ENCODE results near the gene FAM78A.

FAM78A gene

GRCh38 chr9:131323629-131324028, 47.3 kb upstream of the FAM78A start:
- no peak for TF ChIP-seq CSDC2 (CRISPR knock-in tag; IDR thresholded peaks at IDR 0.05)
- TF ChIP-seq ESRRG (CRISPR knock-in tag; IDR thresholded peaks at IDR 0.05): no peak
- TF ChIP-seq, protein P1, sequence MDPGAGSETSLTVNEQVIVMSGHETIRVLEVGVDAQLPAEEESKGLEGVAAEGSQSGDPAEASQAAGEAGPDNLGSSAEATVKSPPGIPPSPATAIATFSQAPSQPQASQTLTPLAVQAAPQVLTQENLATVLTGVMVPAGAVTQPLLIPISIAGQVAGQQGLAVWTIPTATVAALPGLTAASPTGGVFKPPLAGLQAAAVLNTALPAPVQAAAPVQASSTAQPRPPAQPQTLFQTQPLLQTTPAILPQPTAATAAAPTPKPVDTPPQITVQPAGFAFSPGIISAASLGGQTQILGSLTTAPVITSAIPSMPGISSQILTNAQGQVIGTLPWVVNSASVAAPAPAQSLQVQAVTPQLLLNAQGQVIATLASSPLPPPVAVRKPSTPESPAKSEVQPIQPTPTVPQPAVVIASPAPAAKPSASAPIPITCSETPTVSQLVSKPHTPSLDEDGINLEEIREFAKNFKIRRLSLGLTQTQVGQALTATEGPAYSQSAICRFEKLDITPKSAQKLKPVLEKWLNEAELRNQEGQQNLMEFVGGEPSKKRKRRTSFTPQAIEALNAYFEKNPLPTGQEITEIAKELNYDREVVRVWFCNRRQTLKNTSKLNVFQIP (CRISPR knock-in tag; IDR thresholded peaks at IDR 0.05; ENCODE audit: borderline replicate concordance, low read depth): no peak
- TF ChIP-seq BACH2 (CRISPR knock-in tag; IDR thresholded peaks at IDR 0.05; ENCODE audit: borderline replicate concordance): no peak
- TF ChIP-seq SNAI2 (CRISPR knock-in tag; IDR thresholded peaks at IDR 0.05): no peak
- TF ChIP-seq TOX (CRISPR knock-in tag; IDR thresholded peaks at IDR 0.05; ENCODE audit: borderline replicate concordance): no peak
- TF ChIP-seq ZFP3 (CRISPR knock-in tag; IDR thresholded peaks at IDR 0.05): no peak
- TF ChIP-seq, protein P2, sequence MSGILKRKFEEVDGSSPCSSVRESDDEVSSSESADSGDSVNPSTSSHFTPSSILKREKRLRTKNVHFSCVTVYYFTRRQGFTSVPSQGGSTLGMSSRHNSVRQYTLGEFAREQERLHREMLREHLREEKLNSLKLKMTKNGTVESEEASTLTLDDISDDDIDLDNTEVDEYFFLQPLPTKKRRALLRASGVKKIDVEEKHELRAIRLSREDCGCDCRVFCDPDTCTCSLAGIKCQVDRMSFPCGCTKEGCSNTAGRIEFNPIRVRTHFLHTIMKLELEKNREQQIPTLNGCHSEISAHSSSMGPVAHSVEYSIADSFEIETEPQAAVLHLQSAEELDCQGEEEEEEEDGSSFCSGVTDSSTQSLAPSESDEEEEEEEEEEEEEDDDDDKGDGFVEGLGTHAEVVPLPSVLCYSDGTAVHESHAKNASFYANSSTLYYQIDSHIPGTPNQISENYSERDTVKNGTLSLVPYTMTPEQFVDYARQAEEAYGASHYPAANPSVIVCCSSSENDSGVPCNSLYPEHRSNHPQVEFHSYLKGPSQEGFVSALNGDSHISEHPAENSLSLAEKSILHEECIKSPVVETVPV (CRISPR knock-in tag; IDR thresholded peaks at IDR 0.05): no peak
- TF ChIP-seq ZNF565 (CRISPR knock-in tag; conservative IDR thresholded peaks at IDR 0.05; ENCODE audit: low read depth): no peak
- no peak for TF ChIP-seq PPARA (CRISPR knock-in tag; IDR thresholded peaks at IDR 0.05; ENCODE audit: borderline replicate concordance)
- TF ChIP-seq, protein P3, sequence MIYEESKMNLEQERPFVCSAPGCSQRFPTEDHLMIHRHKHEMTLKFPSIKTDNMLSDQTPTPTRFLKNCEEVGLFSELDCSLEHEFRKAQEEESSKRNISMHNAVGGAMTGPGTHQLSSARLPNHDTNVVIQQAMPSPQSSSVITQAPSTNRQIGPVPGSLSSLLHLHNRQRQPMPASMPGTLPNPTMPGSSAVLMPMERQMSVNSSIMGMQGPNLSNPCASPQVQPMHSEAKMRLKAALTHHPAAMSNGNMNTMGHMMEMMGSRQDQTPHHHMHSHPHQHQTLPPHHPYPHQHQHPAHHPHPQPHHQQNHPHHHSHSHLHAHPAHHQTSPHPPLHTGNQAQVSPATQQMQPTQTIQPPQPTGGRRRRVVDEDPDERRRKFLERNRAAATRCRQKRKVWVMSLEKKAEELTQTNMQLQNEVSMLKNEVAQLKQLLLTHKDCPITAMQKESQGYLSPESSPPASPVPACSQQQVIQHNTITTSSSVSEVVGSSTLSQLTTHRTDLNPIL (CRISPR knock-in tag; IDR thresholded peaks at IDR 0.05; ENCODE audit: low read depth): no peak
- no peak for TF ChIP-seq ZNF8 (CRISPR knock-in tag; IDR thresholded peaks at IDR 0.05)
- no peak for TF ChIP-seq ZFP30 (CRISPR knock-in tag; IDR thresholded peaks at IDR 0.05)
- TF ChIP-seq ARNTL (CRISPR knock-in tag; IDR thresholded peaks at IDR 0.05; ENCODE audit: borderline replicate concordance, low read depth): no peak
- ATAC-seq: no peak

DNA sequence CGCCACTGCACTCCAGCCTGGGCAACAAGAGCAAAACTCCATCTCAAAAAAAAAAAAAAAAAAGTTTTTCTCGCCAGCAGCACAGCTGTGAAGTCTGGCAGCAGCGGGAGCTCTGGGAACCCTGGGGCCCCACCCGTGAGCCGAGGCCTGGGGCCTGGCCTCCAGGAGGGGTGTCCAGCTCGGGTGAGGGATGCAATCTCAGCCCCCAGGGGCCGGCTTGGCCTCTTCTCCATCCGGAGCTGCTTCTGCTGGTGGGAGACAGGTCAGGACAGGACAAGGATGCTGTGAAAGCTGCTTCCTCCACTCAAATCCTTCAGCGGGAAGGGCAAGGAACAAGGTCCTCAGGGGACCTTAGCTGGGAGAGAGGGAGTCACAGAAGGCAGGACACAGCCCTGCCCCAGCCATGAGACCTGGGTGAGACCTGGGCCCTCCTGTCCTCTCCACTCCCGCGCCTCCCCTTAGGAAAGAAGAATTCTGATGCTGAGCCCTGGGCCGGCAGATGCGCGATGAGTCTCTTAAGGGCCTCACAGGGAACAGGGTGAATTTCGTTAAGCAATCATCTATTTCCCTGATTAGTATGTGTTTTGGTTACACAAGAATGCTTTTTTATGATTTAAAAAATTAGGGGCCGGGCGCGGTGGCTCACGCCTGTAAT, 43.8 kb upstream of the FAM78A start:
- no peak for ATAC-seq
- TF ChIP-seq, protein P2 (CRISPR knock-in tag; IDR thresholded peaks at IDR 0.05): no peak
- TF ChIP-seq ZFP30 (CRISPR knock-in tag; IDR thresholded peaks at IDR 0.05) (no peak), PPARA (CRISPR knock-in tag; IDR thresholded peaks at IDR 0.05; ENCODE audit: borderline replicate concordance) (no peak), TSHZ2 (CRISPR knock-in tag; IDR thresholded peaks at IDR 0.05) (no peak), ZFP3 (CRISPR knock-in tag; IDR thresholded peaks at IDR 0.05) (no peak), SNAI2 (CRISPR knock-in tag; IDR thresholded peaks at IDR 0.05) (no peak), OSR1 (CRISPR knock-in tag; IDR thresholded peaks at IDR 0.05) (no peak), ZNF8 (CRISPR knock-in tag; IDR thresholded peaks at IDR 0.05) (no peak), CSDC2 (CRISPR knock-in tag; IDR thresholded peaks at IDR 0.05) (no peak), PATZ1 (CRISPR knock-in tag; IDR thresholded peaks at IDR 0.05; ENCODE audit: borderline replicate concordance) (no peak)
- TF ChIP-seq, protein P3 (CRISPR knock-in tag; IDR thresholded peaks at IDR 0.05; ENCODE audit: low read depth): no peak

All from SK-N-SH treated with all-trans-retinoic acid at 6 μM for 48 hours (cell line).